Germinal center (tissue), 1 donor: ENCODE measurements around the gene GTF2A1.

Source experiments
- DNase-seq: peaks from one replicate; pipeline ENCODE4 v3.0.0; 2012; ENCODE audit warnings: mixed read lengths, low spot score

The GTF2A1 gene

GRCh38 chr14:81177225-81177624, 43.5 kb downstream of the GTF2A1 start:
- no peak for DNase-seq

GRCh38 chr14:81176241-81176640, 44.5 kb downstream of the GTF2A1 start:
- peak; percentile 23 for DNase-seq

- no peak for DNase-seq
These were observed 47.9 kb downstream of the GTF2A1 start for GRCh38 chr14:81172881-81173280.

GRCh38 chr14:81172353-81172752, 48.4 kb downstream of the GTF2A1 start:
- DNase-seq = no peak

GRCh38 chr14:81170829-81171195, 49.9 kb downstream of the GTF2A1 start:
- no peak for DNase-seq

- peak; percentile 89 for DNase-seq
These were observed 50.5 kb downstream of the GTF2A1 start for GRCh38 chr14:81170104-81170828.

GRCh38 chr14:81169711-81170103, 51.1 kb downstream of the GTF2A1 start:
- peak; percentile 24 for DNase-seq

- DNase-seq = no peak
These were observed 51.5 kb downstream of the GTF2A1 start for GRCh38 chr14:81169267-81169666.

GRCh38 chr14:81166121-81166520, 54.6 kb downstream of the GTF2A1 start:
- no peak for DNase-seq

- no peak for DNase-seq
These were observed 55.6 kb downstream of the GTF2A1 start for GRCh38 chr14:81165188-81165587.

- peak; percentile 72 for DNase-seq
These were observed 56.5 kb downstream of the GTF2A1 start for GRCh38 chr14:81164167-81164774.

- no peak for DNase-seq
These were observed 57.8 kb downstream of the GTF2A1 start for GRCh38 chr14:81162941-81163340.

- DNase-seq = no peak
These were observed 59.0 kb downstream of the GTF2A1 start for GRCh38 chr14:81161749-81162148.

- no peak for DNase-seq
These were observed 59.7 kb downstream of the GTF2A1 start for GRCh38 chr14:81161088-81161487.

- DNase-seq = no peak
These were observed 63.3 kb downstream of the GTF2A1 start for GRCh38 chr14:81157431-81157830.

- no peak for DNase-seq
These were observed 67.6 kb downstream of the GTF2A1 start for GRCh38 chr14:81153187-81153586.

- no peak for DNase-seq
These were observed 72.1 kb downstream of the GTF2A1 start for GRCh38 chr14:81148635-81149034.

- DNase-seq = no peak
These were observed 73.4 kb downstream of the GTF2A1 start for GRCh38 chr14:81147140-81147897.

- no peak for DNase-seq
These were observed 75.7 kb downstream of the GTF2A1 start for GRCh38 chr14:81144824-81145603.

- DNase-seq = no peak
These were observed 77.0 kb downstream of the GTF2A1 start for GRCh38 chr14:81143793-81144192.

- DNase-seq = no peak
These were observed 79.3 kb downstream of the GTF2A1 start for GRCh38 chr14:81141426-81141825.

- DNase-seq = no peak
These were observed 82.3 kb downstream of the GTF2A1 start for GRCh38 chr14:81138429-81138828.
